GM03348 (cell line): Measurements from ENCODE around the gene ZNF175.

ENCODE experiments used
- DNase-seq: peaks from one replicate; pipeline ENCODE4 v3.0.0; 2012; ENCODE audit warnings: low spot score

Gene ZNF175

DNA sequence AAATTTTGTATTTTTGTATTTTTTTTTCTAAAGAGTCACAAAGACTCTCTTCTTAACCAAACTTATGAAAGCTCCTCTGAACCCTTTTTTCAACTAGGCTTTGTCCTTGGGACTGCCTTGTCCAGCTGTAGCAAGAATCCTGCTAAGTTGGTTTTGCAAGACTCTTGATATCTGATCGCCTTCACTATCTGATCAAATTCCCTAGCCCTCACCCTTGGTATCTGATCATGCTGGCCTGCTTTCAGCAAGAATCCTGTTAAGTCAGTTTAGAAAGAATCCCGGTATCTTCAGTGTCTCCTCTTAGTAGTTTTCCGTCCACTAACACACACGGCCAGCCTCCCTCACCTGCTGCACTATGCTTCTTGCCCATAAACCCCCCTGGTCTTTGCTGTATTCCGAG, 61.0 kb downstream of the ZNF175 start:
- no peak for DNase-seq

DNA sequence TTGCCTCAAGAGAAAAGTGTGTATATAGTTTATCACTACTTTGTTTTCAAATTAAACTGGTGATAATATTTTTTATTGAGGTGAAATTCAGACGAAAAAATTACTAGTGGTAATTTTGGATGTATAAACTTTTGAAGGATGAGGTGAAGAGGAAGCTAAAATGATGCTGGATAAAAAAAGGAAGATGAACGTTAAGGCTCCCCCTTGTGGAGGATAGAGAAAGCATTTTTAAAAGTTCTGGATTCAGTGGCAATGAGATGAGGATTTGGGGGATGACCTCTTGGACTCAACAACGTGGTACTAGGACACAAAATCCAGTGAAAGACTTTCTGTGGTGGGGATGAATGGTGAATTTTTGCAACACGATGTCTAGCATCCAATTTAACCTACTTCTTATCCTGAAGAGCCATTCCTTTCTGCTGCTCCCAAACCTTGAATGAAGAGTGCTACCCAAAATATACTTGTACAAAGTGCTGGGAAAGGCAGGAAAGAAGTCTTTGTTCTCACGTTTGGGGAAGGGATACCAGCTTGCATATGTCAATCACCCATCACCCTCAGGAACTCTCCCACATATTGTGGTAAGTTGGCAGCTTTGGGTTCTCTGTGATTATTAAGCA, 66.4 kb downstream of the ZNF175 start:
- DNase-seq, result no peak

DNA sequence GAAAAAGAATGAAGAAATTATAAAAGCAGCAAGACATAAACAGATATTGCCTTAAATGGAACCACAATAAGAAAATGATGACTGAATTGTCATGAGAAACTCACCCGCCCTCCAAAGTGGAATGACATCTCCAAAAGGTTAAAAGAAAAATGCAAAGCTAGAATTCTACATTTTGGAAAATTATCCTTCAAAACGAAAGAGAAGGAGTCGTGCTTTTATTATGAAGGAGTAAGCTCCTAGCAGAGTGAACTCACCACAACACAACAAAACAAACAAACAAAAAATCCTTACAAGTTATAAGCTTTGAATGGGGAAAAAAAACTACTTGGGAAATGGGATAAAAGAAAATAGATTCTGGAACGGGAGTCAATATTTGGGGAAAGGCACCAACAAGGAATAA, 68.8 kb downstream of the ZNF175 start:
- no peak for DNase-seq

DNA sequence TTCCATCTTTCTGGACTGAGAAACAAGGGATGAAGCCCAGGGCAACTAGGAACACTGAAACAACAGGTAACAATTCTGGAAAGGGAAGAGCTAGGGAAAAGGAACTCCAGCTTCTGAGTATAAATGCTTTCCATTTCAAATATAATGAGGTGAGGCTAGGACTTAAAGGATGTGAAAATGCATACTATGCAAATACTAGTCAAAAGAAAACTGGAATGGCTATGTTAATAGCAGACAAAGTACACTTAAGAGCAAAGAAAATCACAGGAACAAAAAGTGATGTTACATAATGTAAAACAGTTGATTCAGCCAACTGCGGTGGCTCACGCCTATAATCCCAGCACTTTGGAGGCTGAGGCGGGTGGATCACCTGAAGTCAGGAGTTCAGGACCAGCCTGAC, 69.3 kb downstream of the ZNF175 start:
- no peak for DNase-seq

DNA sequence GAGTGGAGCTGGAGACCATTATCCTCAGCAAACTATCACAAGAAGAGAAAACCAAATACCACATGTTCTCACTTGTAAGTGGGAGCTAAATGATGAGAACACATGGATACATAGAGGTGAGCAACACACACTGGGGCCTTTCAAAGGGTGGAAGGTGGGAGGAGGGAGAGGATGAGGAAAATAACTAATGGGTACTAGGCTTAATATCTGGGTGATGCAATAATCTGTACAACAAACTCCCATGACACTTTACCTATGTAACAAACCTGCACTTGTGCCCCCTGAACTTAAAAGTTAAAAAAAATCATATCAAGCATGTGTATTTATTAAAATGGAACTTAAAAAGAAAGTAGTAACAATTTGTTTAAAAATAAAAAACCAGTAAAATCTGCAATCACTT, 70.6 kb downstream of the ZNF175 start:
- no peak for DNase-seq
